ENCODE data around the gene HELQ.

DNA sequence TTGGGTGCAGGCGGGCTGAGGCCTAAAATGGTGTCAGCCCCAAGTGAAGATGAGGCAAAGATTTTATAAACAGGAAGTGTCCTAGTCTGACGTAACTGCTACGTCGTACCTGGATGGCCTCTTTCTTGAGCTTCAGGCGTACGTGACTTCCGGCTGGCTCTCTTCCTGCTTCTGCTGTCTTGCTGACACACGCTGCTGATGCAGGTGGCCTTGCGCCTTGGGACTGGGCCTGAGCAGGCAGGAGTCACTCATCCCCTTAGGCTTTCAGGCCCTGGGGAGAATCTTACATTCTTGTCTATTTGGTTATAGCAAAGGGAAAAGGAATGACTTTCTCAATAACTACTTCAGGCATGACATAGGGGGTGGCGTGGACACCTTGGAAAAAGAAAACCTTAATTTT, 49.4 kb upstream of the HELQ start:
- TF ChIP-seq ZNF274 (IDR thresholded peaks at IDR 0.05; ENCODE audit: low read depth, low read length) (no peak), SUZ12 (IDR thresholded peaks at IDR 0.05; ENCODE audit: extremely low read depth, insufficient read depth, insufficient read length) (no peak)
